OCI-LY3 (cell line): ENCODE results near the gene CUBN.

Experiments used
- H2AFZ ChIP-seq: fragments of 200-600, 300-600 bp; shearing (Covaris generic); 2 replicates; pipeline ENCODE4 v1.6.0; 2014; ENCODE audit warnings: antibody characterized with exemption, low read depth, low read length
- H3K27ac ChIP-seq: fragments of 200-600, 300-600 bp; sonication (generic); 2 replicates; pipeline ENCODE4 v1.5.1; 2014; ENCODE audit warnings: mild to moderate bottlenecking, low read length, moderate library complexity, mixed read lengths
- H3K27me3 ChIP-seq: fragments of 200-600, 300-600 bp; sonication (generic); 2 replicates; pipeline ENCODE4 v1.6.1; 2014; ENCODE audit warnings: low read depth, low read length, mixed read lengths
- H3K36me3 ChIP-seq: fragments of 200-600, 300-600 bp; sonication (generic); replicated peaks from 2 replicates; pipeline ENCODE3; 2014; ENCODE audit warnings: low read depth, low read length, mixed read lengths
- H3K4me1 ChIP-seq: fragments of 300-600, 200-600 bp; sonication (generic); 2 replicates; pipeline ENCODE4 v1.6.1; 2014; ENCODE audit warnings: low read length, mixed read lengths
- H3K4me2 ChIP-seq: fragments of 200-600, 300-600 bp; sonication (generic); 2 replicates; pipeline ENCODE4 v1.6.1; 2014; ENCODE audit warnings: low read length, mixed read lengths
- H3K4me3 ChIP-seq: fragments of 300-600, 200-600 bp; sonication (generic); 2 replicates; pipeline ENCODE4 v1.5.1; 2014; ENCODE audit warnings: antibody characterized with exemption, mild to moderate bottlenecking, low read length, moderate library complexity
- H3K79me2 ChIP-seq: fragments of 300-600, 200-600 bp; shearing (Covaris generic); 2 replicates; pipeline ENCODE4 v1.6.1; 2014; ENCODE audit warnings: mild to moderate bottlenecking, low read length, mixed read lengths
- H3K9ac ChIP-seq: fragments of 300-600, 200-600 bp; shearing (Covaris generic); 2 replicates; pipeline ENCODE4 v1.6.0; 2014; ENCODE audit warnings: mild to moderate bottlenecking, low read length, moderate library complexity
- H3K9me3 ChIP-seq: fragments of 200-600, 300-600 bp; shearing (Covaris generic); 2 replicates; pipeline ENCODE4 v1.6.1; 2014; ENCODE audit warnings: low read length, mixed read lengths; ENCODE audit not compliant: insufficient read depth
- H4K20me1 ChIP-seq: fragments of 200-600, 300-600 bp; sonication (generic); 2 replicates; pipeline ENCODE4 v1.6.1; 2016; ENCODE audit warnings: low read length, mixed read lengths; ENCODE audit not compliant: insufficient read depth
- EZH2phosphoT487 ChIP-seq: fragments of 200-600 bp; shearing (Covaris generic); IDR thresholded peaks from 2 replicates; pipeline ENCODE4 v1.6.1; 2018; ENCODE audit warnings: antibody characterized with exemption, mixed run types, low read depth
- TF ChIP-seq, protein P1 (sequence below): fragments of 200-600, 300-600 bp; sonication (generic); IDR thresholded peaks from 2 replicates; pipeline ENCODE4 v1.5.1; 2014; ENCODE audit warnings: antibody characterized with exemption, low read length, low read depth

CUBN gene

DNA sequence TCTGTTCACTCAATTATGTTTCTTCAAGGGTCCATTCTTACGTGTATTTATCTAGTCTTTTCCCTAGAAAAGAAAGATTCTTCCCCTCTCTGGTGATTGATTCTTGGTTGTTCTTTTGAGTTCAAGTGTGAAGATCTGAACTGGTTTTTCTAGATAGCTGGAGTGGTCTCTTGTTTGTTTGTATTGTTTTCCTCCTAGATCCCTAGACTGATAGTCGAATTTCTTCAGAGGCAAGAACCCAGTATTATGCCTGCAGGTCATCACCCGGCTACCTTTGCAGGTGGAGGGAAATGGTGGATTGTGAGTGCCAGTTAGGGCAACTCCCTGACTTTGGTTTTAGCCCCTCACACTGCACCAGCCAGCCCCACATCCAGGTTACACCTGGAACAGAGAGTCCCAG is 310.2 kb downstream of the CUBN start:
- H3K27me3 ChIP-seq: peaks cover 12% of the 10 kb centered on the region; the same call in 1 of the 2 replicates
- no peak overlapping the region for H3K4me2 ChIP-seq
- H2AFZ ChIP-seq: no peak overlapping the region

DNA sequence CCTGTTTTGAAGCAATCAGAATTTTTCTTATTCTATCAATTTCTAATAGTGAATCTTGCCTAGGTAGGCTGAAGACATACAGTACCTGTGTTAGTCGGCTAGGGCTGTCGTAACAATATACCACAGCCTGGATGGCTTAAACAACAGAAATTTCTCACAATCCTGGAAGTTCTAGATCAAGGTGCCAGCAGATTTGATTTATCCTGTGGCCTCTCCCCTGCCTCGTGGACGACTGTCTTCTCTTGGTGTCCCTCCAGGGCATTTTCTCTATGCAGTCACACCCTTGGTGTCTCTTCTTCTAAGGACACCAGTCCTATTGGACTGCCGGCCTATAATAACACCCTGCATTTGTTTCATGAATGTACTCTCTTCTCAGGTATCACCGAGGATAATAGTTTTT is 310.6 kb downstream of the CUBN start:
- Histone ChIP-seq H3K9me3 (no peaks in the 10 kb centered on the region), H3K4me1 (peaks cover 10% of the 10 kb centered on the region), H3K4me2 (no peak overlapping the region), H3K4me3 (no peak overlapping the region), H4K20me1 (no peaks in the 10 kb centered on the region), H2AFZ (no peak overlapping the region), H3K9ac (no peak overlapping the region), H3K79me2 (peaks cover 6% of the 10 kb centered on the region), H3K27me3 (peaks cover 12% of the 10 kb centered on the region; the same call in 1 of the 2 replicates), H3K36me3 (no peaks in the 10 kb centered on the region), H3K27ac (no peak overlapping the region)
- TF ChIP-seq, protein P1, sequence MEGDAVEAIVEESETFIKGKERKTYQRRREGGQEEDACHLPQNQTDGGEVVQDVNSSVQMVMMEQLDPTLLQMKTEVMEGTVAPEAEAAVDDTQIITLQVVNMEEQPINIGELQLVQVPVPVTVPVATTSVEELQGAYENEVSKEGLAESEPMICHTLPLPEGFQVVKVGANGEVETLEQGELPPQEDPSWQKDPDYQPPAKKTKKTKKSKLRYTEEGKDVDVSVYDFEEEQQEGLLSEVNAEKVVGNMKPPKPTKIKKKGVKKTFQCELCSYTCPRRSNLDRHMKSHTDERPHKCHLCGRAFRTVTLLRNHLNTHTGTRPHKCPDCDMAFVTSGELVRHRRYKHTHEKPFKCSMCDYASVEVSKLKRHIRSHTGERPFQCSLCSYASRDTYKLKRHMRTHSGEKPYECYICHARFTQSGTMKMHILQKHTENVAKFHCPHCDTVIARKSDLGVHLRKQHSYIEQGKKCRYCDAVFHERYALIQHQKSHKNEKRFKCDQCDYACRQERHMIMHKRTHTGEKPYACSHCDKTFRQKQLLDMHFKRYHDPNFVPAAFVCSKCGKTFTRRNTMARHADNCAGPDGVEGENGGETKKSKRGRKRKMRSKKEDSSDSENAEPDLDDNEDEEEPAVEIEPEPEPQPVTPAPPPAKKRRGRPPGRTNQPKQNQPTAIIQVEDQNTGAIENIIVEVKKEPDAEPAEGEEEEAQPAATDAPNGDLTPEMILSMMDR: no peak

More for the DNA sequence above, 310.2 kb downstream of the CUBN start:
- Histone ChIP-seq H3K4me1 (peaks cover 10% of the 10 kb centered on the region), H4K20me1 (no peaks in the 10 kb centered on the region), H3K9ac (no peak overlapping the region), H3K36me3 (no peaks in the 10 kb centered on the region), H3K79me2 (peaks cover 6% of the 10 kb centered on the region), H3K9me3 (no peaks in the 10 kb centered on the region), H3K27ac (no peak overlapping the region), H3K4me3 (no peak overlapping the region)
- TF ChIP-seq EZH2phosphoT487: no peak
- TF ChIP-seq, protein P1: no peak

DNA sequence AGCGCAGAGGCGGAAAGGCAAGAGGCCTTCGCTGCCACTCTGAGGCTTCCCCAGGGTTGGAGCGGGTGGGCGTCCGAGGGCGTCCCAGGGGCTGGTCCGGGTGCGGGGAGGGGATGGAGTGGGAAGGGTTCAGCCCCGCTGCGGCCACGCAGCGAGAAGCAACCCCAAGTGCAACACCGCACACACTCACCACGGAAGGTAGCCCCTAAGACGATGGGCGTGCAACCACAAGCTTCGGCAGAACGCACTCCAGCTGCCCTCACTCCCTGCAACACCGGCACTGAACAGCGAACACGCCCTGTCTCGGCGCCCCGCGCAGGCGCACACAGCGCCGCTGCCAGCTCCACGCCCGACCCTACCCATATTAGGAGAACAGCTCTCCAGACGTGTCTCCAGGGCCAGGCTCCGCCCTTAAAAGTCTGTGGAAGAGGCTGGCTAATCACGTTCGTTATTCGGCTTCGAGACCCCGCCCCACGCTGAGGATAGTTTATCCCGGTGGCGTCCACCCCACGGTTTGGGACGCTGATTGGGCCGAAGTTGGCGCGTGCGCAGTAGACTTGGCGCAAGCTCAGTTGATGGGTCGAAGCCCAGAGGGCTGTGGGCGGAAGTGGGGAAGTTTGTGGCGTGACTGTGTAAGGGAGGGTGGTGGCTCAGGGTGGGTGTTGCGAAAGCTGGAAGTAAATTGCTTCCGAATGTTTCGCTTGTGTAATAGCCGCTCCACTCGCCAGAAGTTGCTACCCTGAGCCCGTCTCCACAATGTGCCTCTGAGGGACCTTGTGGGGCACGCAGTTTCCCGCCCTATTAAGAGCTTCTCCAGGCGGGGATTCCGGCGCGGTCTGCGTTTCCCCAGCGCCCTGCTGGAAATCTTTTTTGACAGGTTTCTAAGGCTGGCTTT is 312.2 kb downstream of the CUBN start, which contains the start of gene RSU1:
Gene RSU1 (minus strand): TSS at position 300 of the 895 bp plus-strand sequence. CDS start 343 bp downstream, outside the sequence.
- H3K79me2 ChIP-seq: peaks cover 6% of the 10 kb centered on the region
- H4K20me1 ChIP-seq: no peaks in the 10 kb centered on the region
- H3K27ac ChIP-seq: no peak within 1 kb of the TSS
- peak within 1 kb of the TSS; percentile 70 for H3K9ac ChIP-seq
- peaks cover 12% of the 10 kb centered on the region; the same call in 1 of the 2 replicates for H3K27me3 ChIP-seq
- no peaks in the 10 kb centered on the region for H3K36me3 ChIP-seq
- H3K4me1 ChIP-seq: peaks cover 10% of the 10 kb centered on the region
- TF ChIP-seq, protein P1: no peak
- TF ChIP-seq EZH2phosphoT487: no peak
- no peaks in the 10 kb centered on the region for H3K9me3 ChIP-seq
- peak within 1 kb of the TSS; percentile 93 for H3K4me3 ChIP-seq
- peak within 1 kb of the TSS; percentile 87 for H2AFZ ChIP-seq
- peak within 1 kb of the TSS; percentile 97 for H3K4me2 ChIP-seq

DNA sequence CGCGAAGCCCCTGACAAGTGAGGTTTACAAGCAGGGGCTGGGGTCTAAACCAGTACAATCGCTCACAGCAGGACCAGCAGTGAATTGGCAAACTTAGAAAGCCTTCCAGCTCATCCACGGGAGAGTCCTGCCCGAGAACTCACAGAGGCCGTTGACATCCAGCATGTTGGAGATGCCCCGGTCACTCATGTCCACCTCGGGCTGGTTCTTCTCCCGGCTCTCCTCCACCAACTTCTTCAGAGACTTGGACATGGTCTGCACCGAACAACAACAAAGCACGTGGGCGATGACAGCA is 312.8 kb downstream of the CUBN start:
- H4K20me1 ChIP-seq: no peaks in the 10 kb centered on the region
- no peaks in the 10 kb centered on the region for H3K9me3 ChIP-seq
- H3K4me3 ChIP-seq: peak overlapping the region; percentile 93
- peak overlapping the region; percentile 97 for H3K4me2 ChIP-seq
- no peak overlapping the region for H3K27ac ChIP-seq
- TF ChIP-seq, protein P1: no peak
- no peak for TF ChIP-seq EZH2phosphoT487
- H3K79me2 ChIP-seq: peaks cover 6% of the 10 kb centered on the region
- 0 out of 2 replicates have a peak overlapping the region, but pooled peaks have one; percentile 62 for H2AFZ ChIP-seq
- peak overlapping the region; percentile 70 for H3K9ac ChIP-seq
- H3K36me3 ChIP-seq: no peaks in the 10 kb centered on the region
- peaks cover 12% of the 10 kb centered on the region; the same call in 1 of the 2 replicates for H3K27me3 ChIP-seq
- H3K4me1 ChIP-seq: peaks cover 10% of the 10 kb centered on the region
